ENCODE results near the gene NHLRC1.

GRCh38 chr6:18147616-18148015, 25.1 kb upstream of the NHLRC1 start:
- TF ChIP-seq, protein P1, sequence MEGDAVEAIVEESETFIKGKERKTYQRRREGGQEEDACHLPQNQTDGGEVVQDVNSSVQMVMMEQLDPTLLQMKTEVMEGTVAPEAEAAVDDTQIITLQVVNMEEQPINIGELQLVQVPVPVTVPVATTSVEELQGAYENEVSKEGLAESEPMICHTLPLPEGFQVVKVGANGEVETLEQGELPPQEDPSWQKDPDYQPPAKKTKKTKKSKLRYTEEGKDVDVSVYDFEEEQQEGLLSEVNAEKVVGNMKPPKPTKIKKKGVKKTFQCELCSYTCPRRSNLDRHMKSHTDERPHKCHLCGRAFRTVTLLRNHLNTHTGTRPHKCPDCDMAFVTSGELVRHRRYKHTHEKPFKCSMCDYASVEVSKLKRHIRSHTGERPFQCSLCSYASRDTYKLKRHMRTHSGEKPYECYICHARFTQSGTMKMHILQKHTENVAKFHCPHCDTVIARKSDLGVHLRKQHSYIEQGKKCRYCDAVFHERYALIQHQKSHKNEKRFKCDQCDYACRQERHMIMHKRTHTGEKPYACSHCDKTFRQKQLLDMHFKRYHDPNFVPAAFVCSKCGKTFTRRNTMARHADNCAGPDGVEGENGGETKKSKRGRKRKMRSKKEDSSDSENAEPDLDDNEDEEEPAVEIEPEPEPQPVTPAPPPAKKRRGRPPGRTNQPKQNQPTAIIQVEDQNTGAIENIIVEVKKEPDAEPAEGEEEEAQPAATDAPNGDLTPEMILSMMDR (IDR thresholded peaks at IDR 0.05; ENCODE audit: insufficient read depth, low read length, poor library complexity, severe bottlenecking): no peak
- TF ChIP-seq EZH2phosphoT487 (conservative IDR thresholded peaks at IDR 0.05; ENCODE audit: low read length): no peak
